Measurements from ENCODE around the gene AKAP12.
"Not testable (repeated sequence)": the region's sequence is repeated elsewhere in the genome, so short reads cannot be mapped to it uniquely, and the experiment has no call there.

Gene AKAP12

GRCh38 chr6:151309619-151310018 is 69.9 kb downstream of the AKAP12 start:
- H3K4me1 ChIP-seq (ENCODE audit: low read depth, poor library complexity, severe bottlenecking) = no peaks in the 10 kb centered on the region
- no peak overlapping the region for H3K9ac ChIP-seq
- H3K27ac ChIP-seq = no peak overlapping the region
- H4K20me1 ChIP-seq (ENCODE audit: insufficient read depth) = no peaks in the 10 kb centered on the region
- H3K79me2 ChIP-seq (ENCODE audit: insufficient read depth, low read depth) = no peaks in the 10 kb centered on the region
- H3K4me2 ChIP-seq = no peak overlapping the region
- H2AFZ ChIP-seq (ENCODE audit: low read depth) = no peak overlapping the region
- TF ChIP-seq, protein P1, sequence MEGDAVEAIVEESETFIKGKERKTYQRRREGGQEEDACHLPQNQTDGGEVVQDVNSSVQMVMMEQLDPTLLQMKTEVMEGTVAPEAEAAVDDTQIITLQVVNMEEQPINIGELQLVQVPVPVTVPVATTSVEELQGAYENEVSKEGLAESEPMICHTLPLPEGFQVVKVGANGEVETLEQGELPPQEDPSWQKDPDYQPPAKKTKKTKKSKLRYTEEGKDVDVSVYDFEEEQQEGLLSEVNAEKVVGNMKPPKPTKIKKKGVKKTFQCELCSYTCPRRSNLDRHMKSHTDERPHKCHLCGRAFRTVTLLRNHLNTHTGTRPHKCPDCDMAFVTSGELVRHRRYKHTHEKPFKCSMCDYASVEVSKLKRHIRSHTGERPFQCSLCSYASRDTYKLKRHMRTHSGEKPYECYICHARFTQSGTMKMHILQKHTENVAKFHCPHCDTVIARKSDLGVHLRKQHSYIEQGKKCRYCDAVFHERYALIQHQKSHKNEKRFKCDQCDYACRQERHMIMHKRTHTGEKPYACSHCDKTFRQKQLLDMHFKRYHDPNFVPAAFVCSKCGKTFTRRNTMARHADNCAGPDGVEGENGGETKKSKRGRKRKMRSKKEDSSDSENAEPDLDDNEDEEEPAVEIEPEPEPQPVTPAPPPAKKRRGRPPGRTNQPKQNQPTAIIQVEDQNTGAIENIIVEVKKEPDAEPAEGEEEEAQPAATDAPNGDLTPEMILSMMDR (conservative IDR thresholded peaks at IDR 0.05; ENCODE audit: low read depth, low read length) = no peak
- H3K27me3 ChIP-seq (ENCODE audit: insufficient read depth, low read depth) = no peaks in the 10 kb centered on the region
- H3K4me3 ChIP-seq (IDR thresholded peaks at IDR 0.05; ENCODE audit: insufficient read depth, low read depth, low read length) = no peak overlapping the region
- no peaks in the 10 kb centered on the region for H3K36me3 ChIP-seq (ENCODE audit: insufficient read depth)

DNA sequence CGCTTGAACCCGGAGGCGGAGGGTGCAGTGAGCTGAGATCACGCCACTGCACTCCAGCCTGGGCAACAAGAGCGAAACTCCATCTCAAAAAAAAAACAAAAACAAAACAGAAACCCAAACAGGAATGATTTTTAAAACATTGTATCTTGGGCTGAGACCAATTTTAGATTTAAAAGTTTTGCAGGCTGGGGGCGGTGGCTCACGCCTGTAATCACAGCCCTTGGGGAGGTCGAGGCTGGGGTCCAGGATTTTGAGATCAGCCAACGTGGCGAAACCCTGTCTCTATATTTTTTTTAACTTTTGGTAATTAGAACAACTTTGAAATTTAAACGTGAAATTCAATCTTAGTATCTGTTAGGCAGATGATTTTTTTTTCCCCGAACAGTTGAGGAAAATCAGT is 70.5 kb downstream of the AKAP12 start:
- Histone ChIP-seq H3K79me2 (ENCODE audit: insufficient read depth, low read depth) (no peaks in the 10 kb centered on the region), H3K27ac (no peak overlapping the region), H3K36me3 (ENCODE audit: insufficient read depth) (no peaks in the 10 kb centered on the region), H3K4me3 (IDR thresholded peaks at IDR 0.05; ENCODE audit: insufficient read depth, low read depth, low read length) (no peak overlapping the region), H4K20me1 (ENCODE audit: insufficient read depth) (no peaks in the 10 kb centered on the region), H3K4me1 (ENCODE audit: low read depth, poor library complexity, severe bottlenecking) (no peaks in the 10 kb centered on the region), H3K9ac (no peak overlapping the region), H2AFZ (ENCODE audit: low read depth) (no peak overlapping the region), H3K4me2 (no peak overlapping the region), H3K27me3 (ENCODE audit: insufficient read depth, low read depth) (no peaks in the 10 kb centered on the region)
- TF ChIP-seq, protein P1 (conservative IDR thresholded peaks at IDR 0.05; ENCODE audit: low read depth, low read length) = no peak

GRCh38 chr6:151310852-151311767 is 71.3 kb downstream of the AKAP12 start:
- Histone ChIP-seq H2AFZ (ENCODE audit: low read depth) (no peak overlapping the region), H3K27me3 (ENCODE audit: insufficient read depth, low read depth) (no peaks in the 10 kb centered on the region), H3K36me3 (ENCODE audit: insufficient read depth) (no peaks in the 10 kb centered on the region)

DNA sequence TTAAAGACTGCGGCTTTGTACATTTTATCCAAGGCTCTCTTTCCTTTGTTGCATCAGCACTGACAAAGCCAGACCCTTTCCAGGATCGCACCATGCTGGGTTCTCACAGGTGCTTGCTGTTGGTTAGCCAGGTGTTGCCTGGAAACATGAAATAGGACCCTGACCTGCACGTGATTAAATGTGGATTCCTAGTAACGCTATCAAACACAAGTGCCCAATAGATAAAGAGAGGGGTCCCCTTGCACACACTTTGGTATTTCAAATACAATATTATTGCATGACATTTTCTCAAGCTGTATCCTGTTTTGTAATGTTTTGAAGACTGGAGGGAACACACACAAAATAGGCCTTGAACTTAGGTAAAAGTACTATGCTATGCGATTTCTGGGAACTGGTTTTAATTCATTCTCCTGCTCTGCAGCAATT is 73.3 kb downstream of the AKAP12 start:
- no peaks in the 10 kb centered on the region for H3K36me3 ChIP-seq (ENCODE audit: insufficient read depth)
- H3K27me3 ChIP-seq (ENCODE audit: insufficient read depth, low read depth) = no peaks in the 10 kb centered on the region
- H3K4me1 ChIP-seq (ENCODE audit: low read depth, poor library complexity, severe bottlenecking) = no peaks in the 10 kb centered on the region
- H3K4me2 ChIP-seq = no peak overlapping the region
- no peaks in the 10 kb centered on the region for H3K79me2 ChIP-seq (ENCODE audit: insufficient read depth, low read depth)
- H4K20me1 ChIP-seq (ENCODE audit: insufficient read depth) = no peaks in the 10 kb centered on the region
- TF ChIP-seq, protein P1 (conservative IDR thresholded peaks at IDR 0.05; ENCODE audit: low read depth, low read length) = no peak
- H2AFZ ChIP-seq (ENCODE audit: low read depth) = no peak overlapping the region
- H3K27ac ChIP-seq = no peak overlapping the region
- no peak overlapping the region for H3K9ac ChIP-seq
- H3K4me3 ChIP-seq (IDR thresholded peaks at IDR 0.05; ENCODE audit: insufficient read depth, low read depth, low read length) = no peak overlapping the region

More at GRCh38 chr6:151310852-151311767, 71.3 kb downstream of the AKAP12 start:
- TF ChIP-seq, protein P1 (conservative IDR thresholded peaks at IDR 0.05; ENCODE audit: low read depth, low read length) = no peak
- Histone ChIP-seq H3K4me3 (IDR thresholded peaks at IDR 0.05; ENCODE audit: insufficient read depth, low read depth, low read length) (no peak overlapping the region), H3K27ac (no peak overlapping the region), H3K79me2 (ENCODE audit: insufficient read depth, low read depth) (no peaks in the 10 kb centered on the region), H4K20me1 (ENCODE audit: insufficient read depth) (no peaks in the 10 kb centered on the region), H3K4me2 (no peak overlapping the region), H3K9ac (no peak overlapping the region), H3K4me1 (ENCODE audit: low read depth, poor library complexity, severe bottlenecking) (no peaks in the 10 kb centered on the region)

DNA sequence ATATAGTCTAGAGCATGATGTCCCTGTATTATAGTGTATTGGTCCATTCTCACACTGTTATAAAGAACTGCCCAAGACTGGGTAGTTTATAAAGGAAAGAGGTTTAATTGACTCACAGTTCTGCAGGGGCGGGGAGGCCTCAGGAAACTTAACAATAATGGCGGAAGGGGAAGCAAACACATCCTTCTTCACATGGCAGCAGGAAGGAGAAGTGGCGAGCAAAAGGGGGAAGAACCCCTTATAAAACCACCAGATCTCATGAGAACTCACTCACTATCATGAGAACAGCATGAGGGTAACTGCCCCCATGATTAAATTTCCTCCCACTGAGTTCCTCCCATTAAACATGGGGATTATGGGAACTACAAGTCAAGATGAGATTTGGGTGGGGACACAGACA is 75.9 kb downstream of the AKAP12 start:
- not testable (repeated sequence) for H3K4me3 ChIP-seq (IDR thresholded peaks at IDR 0.05; ENCODE audit: insufficient read depth, low read depth, low read length); H4K20me1 ChIP-seq (ENCODE audit: insufficient read depth); H3K27ac ChIP-seq; H3K79me2 ChIP-seq (ENCODE audit: insufficient read depth, low read depth); H3K4me1 ChIP-seq (ENCODE audit: low read depth, poor library complexity, severe bottlenecking); H3K4me2 ChIP-seq; H3K9ac ChIP-seq; H3K36me3 ChIP-seq (ENCODE audit: insufficient read depth); H3K27me3 ChIP-seq (ENCODE audit: insufficient read depth, low read depth); H2AFZ ChIP-seq (ENCODE audit: low read depth)
